Effector memory CD8-positive, alpha-beta T cell (primary cell): ENCODE measurements around the gene GPATCH1.
"Not testable (repeated sequence)": the region's sequence is repeated elsewhere in the genome, so short reads cannot be mapped to it uniquely, and the experiment has no call there.

Experiments used
- ATAC-seq: fragments of 150-1000 bp; cut with Tn5 transposase; replicated peaks from 2 replicates; pipeline ENCODE4 v1.10.0; 2021; ENCODE audit warnings: mild to moderate bottlenecking, moderate library complexity
- DNase-seq, 3 experiments: peaks; one replicate each; pipeline ENCODE4 v3.0.0; 2021
- H3K27ac Mint-ChIP-seq, 2 donors: one replicate each; pipeline ENCODE4 v1.8.0; 2022; ENCODE audit warnings: mild to moderate bottlenecking in 2 of 2, mixed read lengths in 2 of 2, moderate library complexity in 2 of 2
- H3K27me3 Mint-ChIP-seq, 2 donors: one replicate each; pipeline ENCODE4 v1.8.0; 2022; ENCODE audit warnings: mixed read lengths in 2 of 2
- H3K36me3 Mint-ChIP-seq: one replicate; pipeline ENCODE4 v1.8.0; 2022; ENCODE audit warnings: mild to moderate bottlenecking, moderate library complexity, mixed read lengths; ENCODE audit not compliant: insufficient read depth
- H3K4me1 Mint-ChIP-seq, 2 donors: one replicate each; pipeline ENCODE4 v1.8.0; 2022; ENCODE audit warnings: low read depth in 2 of 2, mixed read lengths in 2 of 2
- H3K4me3 Mint-ChIP-seq, 2 donors: one replicate each; pipeline ENCODE4 v1.8.0; 2022; ENCODE audit warnings: mild to moderate bottlenecking in 2 of 2, mixed read lengths in 2 of 2, moderate library complexity in 2 of 2
- H3K9me3 Mint-ChIP-seq, 2 donors: one replicate each; pipeline ENCODE4 v1.8.0; 2022; ENCODE audit warnings: mixed read lengths in 2 of 2

The GPATCH1 gene

GRCh38 chr19:33163481-33163880, 82.5 kb downstream of the GPATCH1 start:
- H3K9me3 Mint-ChIP-seq: peaks cover 0 to 3% of the 10 kb centered on the region in 2 donors
- H3K36me3 Mint-ChIP-seq: no peaks in the 10 kb centered on the region
- H3K4me3 Mint-ChIP-seq: no peak overlapping the region
- no peak for DNase-seq
- no peak for ATAC-seq
- no peaks in the 10 kb centered on the region for H3K27me3 Mint-ChIP-seq
- H3K27ac Mint-ChIP-seq: no peak overlapping the region
- H3K4me1 Mint-ChIP-seq: peaks cover 25 to 29% of the 10 kb centered on the region in 2 donors

GRCh38 chr19:33166037-33166436, 85.1 kb downstream of the GPATCH1 start:
- H3K27ac Mint-ChIP-seq, H3K27me3 Mint-ChIP-seq, DNase-seq, H3K4me3 Mint-ChIP-seq, H3K9me3 Mint-ChIP-seq, H3K36me3 Mint-ChIP-seq, ATAC-seq: not testable (repeated sequence)
- H3K4me1 Mint-ChIP-seq: peaks cover 16 to 17% of the 10 kb centered on the region in 2 donors

- no peak overlapping the region for H3K4me3 Mint-ChIP-seq
- peaks cover 0 to 3% of the 10 kb centered on the region in 2 donors for H3K9me3 Mint-ChIP-seq
- H3K27ac Mint-ChIP-seq: no peak overlapping the region
- no peaks in the 10 kb centered on the region for H3K27me3 Mint-ChIP-seq
- ATAC-seq: no peak
- H3K4me1 Mint-ChIP-seq: peaks cover 14 to 18% of the 10 kb centered on the region in 2 donors
- no peaks in the 10 kb centered on the region for H3K36me3 Mint-ChIP-seq
- DNase-seq: no peak
Observed at GRCh38 chr19:33167438-33167837, 86.5 kb downstream of the GPATCH1 start.

- ATAC-seq (no peak), DNase-seq (no peak)
- peaks cover 0 to 3% of the 10 kb centered on the region in 2 donors for H3K9me3 Mint-ChIP-seq
- H3K27ac Mint-ChIP-seq: no peak overlapping the region
- H3K4me3 Mint-ChIP-seq: no peak overlapping the region
- no peaks in the 10 kb centered on the region for H3K27me3 Mint-ChIP-seq
- H3K4me1 Mint-ChIP-seq: peaks cover 18 to 22% of the 10 kb centered on the region in 2 donors
- no peaks in the 10 kb centered on the region for H3K36me3 Mint-ChIP-seq
Observed at GRCh38 chr19:33168528-33168927, 87.5 kb downstream of the GPATCH1 start.

GRCh38 chr19:33171222-33171795, 90.3 kb downstream of the GPATCH1 start:
- ATAC-seq: no peak
- Mint-ChIP-seq H3K4me3 (no peak overlapping the region), H3K36me3 (peaks cover 16% of the 10 kb centered on the region), H3K4me1 (peaks cover 26 to 31% of the 10 kb centered on the region in 2 donors), H3K27ac (no peak overlapping the region), H3K9me3 (peaks cover 0 to 3% of the 10 kb centered on the region in 2 donors), H3K27me3 (peaks cover 0 to under 1% of the 10 kb centered on the region in 2 donors)
- no peak for DNase-seq

- DNase-seq (no peak), ATAC-seq (no peak)
- Mint-ChIP-seq H3K36me3 (peaks cover 22% of the 10 kb centered on the region), H3K27ac (no peak overlapping the region), H3K4me1 (peaks cover 29 to 35% of the 10 kb centered on the region in 2 donors), H3K9me3 (peaks cover 0 to 3% of the 10 kb centered on the region in 2 donors), H3K4me3 (no peak overlapping the region), H3K27me3 (peaks cover 0 to 6% of the 10 kb centered on the region in 2 donors)
Observed at GRCh38 chr19:33171916-33172359, 91.0 kb downstream of the GPATCH1 start.

GRCh38 chr19:33174186-33174585, 93.2 kb downstream of the GPATCH1 start:
- DNase-seq: no peak
- ATAC-seq: no peak
- H3K27me3 Mint-ChIP-seq: peaks cover 0 to 10% of the 10 kb centered on the region in 2 donors
- H3K4me3 Mint-ChIP-seq: no peak overlapping the region
- peak overlapping the region in 1 of 2 donors; percentile 23 for H3K27ac Mint-ChIP-seq
- H3K36me3 Mint-ChIP-seq: peaks cover 38% of the 10 kb centered on the region
- peaks cover 32 to 37% of the 10 kb centered on the region in 2 donors for H3K4me1 Mint-ChIP-seq
- H3K9me3 Mint-ChIP-seq: no peaks in the 10 kb centered on the region

GRCh38 chr19:33175156-33175782, 94.3 kb downstream of the GPATCH1 start:
- Mint-ChIP-seq H3K27ac (peak overlapping the region; percentile 99 to 100), H3K4me3 (peak overlapping the region; percentile 91 to 98), H3K36me3 (peaks cover 38% of the 10 kb centered on the region), H3K9me3 (no peaks in the 10 kb centered on the region), H3K4me1 (peaks cover 32 to 37% of the 10 kb centered on the region in 2 donors), H3K27me3 (peaks cover 0 to 10% of the 10 kb centered on the region in 2 donors)
- ATAC-seq (no peak), DNase-seq (no peak)

- Mint-ChIP-seq H3K27me3 (peaks cover 0 to 10% of the 10 kb centered on the region in 2 donors), H3K4me3 (peak overlapping the region; percentile 91 to 98), H3K27ac (peak overlapping the region; percentile 99 to 100), H3K9me3 (no peaks in the 10 kb centered on the region), H3K36me3 (peaks cover 38% of the 10 kb centered on the region), H3K4me1 (peaks cover 32 to 37% of the 10 kb centered on the region in 2 donors)
- DNase-seq: peak in 1 of 3 experiments; percentile 11
- no peak for ATAC-seq
Observed at GRCh38 chr19:33175886-33176669, 95.1 kb downstream of the GPATCH1 start.

GRCh38 chr19:33176670-33177416, 95.9 kb downstream of the GPATCH1 start:
- peaks cover 38% of the 10 kb centered on the region for H3K36me3 Mint-ChIP-seq
- ATAC-seq: peak; percentile 70
- peaks cover 32 to 37% of the 10 kb centered on the region in 2 donors for H3K4me1 Mint-ChIP-seq
- H3K27me3 Mint-ChIP-seq: peaks cover 0 to 10% of the 10 kb centered on the region in 2 donors
- peak overlapping the region; percentile 99 to 100 for H3K27ac Mint-ChIP-seq
- peak overlapping the region; percentile 91 to 98 for H3K4me3 Mint-ChIP-seq
- peak; percentile 95 to 100 (median 99) for DNase-seq
- no peaks in the 10 kb centered on the region for H3K9me3 Mint-ChIP-seq

GRCh38 chr19:33177417-33177979, 96.5 kb downstream of the GPATCH1 start:
- peak; percentile 72 for ATAC-seq
- H3K27me3 Mint-ChIP-seq: peaks cover 0 to 10% of the 10 kb centered on the region in 2 donors
- H3K4me1 Mint-ChIP-seq: peaks cover 29 to 31% of the 10 kb centered on the region in 2 donors
- peak overlapping the region; percentile 91 to 98 for H3K4me3 Mint-ChIP-seq
- H3K27ac Mint-ChIP-seq: peak overlapping the region; percentile 99 to 100
- H3K36me3 Mint-ChIP-seq: peaks cover 38% of the 10 kb centered on the region
- H3K9me3 Mint-ChIP-seq: no peaks in the 10 kb centered on the region
- peak; percentile 76 to 77 (median 77) for DNase-seq
